ENCODE results near the gene SUN2. TPM values are rescaled to one million over a fixed set of nuclear protein-coding genes. Genes with fewer than 3 reads are reported as not detected.
"Not testable (repeated sequence)": the region's sequence is repeated elsewhere in the genome, so short reads cannot be mapped to it uniquely, and the experiment has no call there.

The SUN2 gene
- total RNA-seq (2021; ENCODE audit: unreplicated experiment) (45.1 TPM), Bru-seq, nascent RNA (percentile 45 among the genes with signal in this experiment), BruChase-seq, experiment 1, labeled RNA remaining after a 2-hour chase (percentile 46 among the genes with signal in this experiment), BruChase-seq, experiment 2, labeled RNA remaining after a 6-hour chase (percentile 59 among the genes with signal in this experiment)
- 46.4 TPM for polyA plus RNA-seq (2012; ENCODE audit: insufficient read length)
- long read RNA-seq, full-length matches to known transcripts: 1 of 169 reads
- long read RNA-seq, partial matches to known transcripts: 46 of 169 reads
- long read RNA-seq, other reads (novel, unspliced or antisense): 122 of 169 reads

GRCh38 chr22:38755911-38756532 lies at the start of gene SUN2:
Gene SUN2 (minus strand): TSS chr22:38755998. CDS start chr22:38752628, 3,370 bp downstream.
- in situ Hi-C loops (cut with HindIII; ENCODE audit: low pct_unique_long_range_greater_than_20kb, low sequenced_read_pairs): no loop called here
- POLR2A ChIA-PET: no interaction called here
- peak; percentile 95 for ATAC-seq

GRCh38 chr22:38805041-38805593 lies 49.3 kb upstream of the SUN2 start:
- H3K4me3 ChIP-seq (ENCODE audit: low read depth in 2 of 2, low read length in 2 of 2); ATAC-seq; H3K9me3 ChIP-seq (ENCODE audit: control insufficient read depth, insufficient read depth, low read depth, low read length); intact Hi-C loops (cut with micrococcal nuclease; ENCODE audit: unreplicated experiment); POLR2A ChIA-PET; H3K27ac ChIP-seq (ENCODE audit: low read length); DNase-seq (ENCODE audit: low read depth, low spot score); H3K4me1 ChIP-seq (ENCODE audit: control insufficient read depth, insufficient read depth, low read length); in situ Hi-C loops (cut with HindIII; ENCODE audit: low pct_unique_long_range_greater_than_20kb, low sequenced_read_pairs); BruUV-seq (replicated peaks); H3K36me3 ChIP-seq (ENCODE audit: control insufficient read depth, insufficient read depth, low read length); H3K27me3 ChIP-seq (ENCODE audit: control insufficient read depth, insufficient read depth, low read length): not testable (repeated sequence)
- CTCF ChIA-PET: interaction anchor here (0.5 kb wide), 1 partner anchor 209 kb away, joined by 7 read pairs; no protein-coding TSS in a partner anchor

More at GRCh38 chr22:38755911-38756532, at the start of gene SUN2:
- peak within 1 kb of the TSS; percentile 82 for H3K27ac ChIP-seq (ENCODE audit: low read length)
- no TSS peak for BruUV-seq (replicated peaks)
- no peaks in the 10 kb centered on the region for H3K9me3 ChIP-seq (ENCODE audit: control insufficient read depth, insufficient read depth, low read depth, low read length)
- no peak for DNase-seq (ENCODE audit: low read depth, low spot score)
- no peaks in the 10 kb centered on the region for H3K36me3 ChIP-seq (ENCODE audit: control insufficient read depth, insufficient read depth, low read length)
- intact Hi-C loops (cut with micrococcal nuclease; ENCODE audit: unreplicated experiment): no loop called here
- H3K4me1 ChIP-seq (ENCODE audit: control insufficient read depth, insufficient read depth, low read length): peaks cover 9% of the 10 kb centered on the region; the same call in 1 of the 2 replicates
- H3K27me3 ChIP-seq (ENCODE audit: control insufficient read depth, insufficient read depth, low read length): no peaks in the 10 kb centered on the region
- CTCF ChIA-PET: no interaction called here
- TF ChIP-seq TCF7L2 (IDR thresholded peaks at IDR 0.05; ENCODE audit: low read depth, low read length) (no peak), POLR2AphosphoS5 (IDR thresholded peaks at IDR 0.05; ENCODE audit: low read depth, low read length) (0 out of 2 replicates have a peak, but pooled peaks have one; percentile 19), CTCF (IDR thresholded peaks at IDR 0.05) (no peak), SIN3A (IDR thresholded peaks at IDR 0.05; ENCODE audit: borderline replicate concordance, insufficient read depth, low read depth, low read length) (peak; percentile 15; the same call in 1 of the 2 replicates)
- peak within 1 kb of the TSS; percentile 61 to 69 for H3K4me3 ChIP-seq (ENCODE audit: low read depth in 2 of 2, low read length in 2 of 2)

- DNase-seq (ENCODE audit: low read depth, low spot score): peak; percentile 64
- Histone ChIP-seq H3K9me3 (ENCODE audit: control insufficient read depth, insufficient read depth, low read depth, low read length) (no peaks in the 10 kb centered on the region), H3K4me3 (ENCODE audit: low read depth in 2 of 2, low read length in 2 of 2) (peak overlapping the region in 1 of 2 experiments; percentile 26; a peak in 2 of 4 replicates), H3K4me1 (ENCODE audit: control insufficient read depth, insufficient read depth, low read length) (peaks cover 4% of the 10 kb centered on the region), H3K36me3 (ENCODE audit: control insufficient read depth, insufficient read depth, low read length) (no peaks in the 10 kb centered on the region), H3K27me3 (ENCODE audit: control insufficient read depth, insufficient read depth, low read length) (no peaks in the 10 kb centered on the region), H3K27ac (ENCODE audit: low read length) (no peak overlapping the region)
- ATAC-seq: peak; percentile 94
- TF ChIP-seq CTCF (IDR thresholded peaks at IDR 0.05): no peak
- in situ Hi-C loops (cut with HindIII; ENCODE audit: low pct_unique_long_range_greater_than_20kb, low sequenced_read_pairs): no loop called here
- ChIA-PET CTCF (no interaction called here), POLR2A (no interaction called here)
- no TSS peak for BruUV-seq (replicated peaks)
- intact Hi-C loops (cut with micrococcal nuclease; ENCODE audit: unreplicated experiment): no loop called here
Measured at GRCh38 chr22:38802671-38803121, 46.9 kb upstream of the SUN2 start.
